HL-60 (cell line): ENCODE data around the gene MPZ.

Experiments
- DNase-seq, 2 experiments: peaks; one replicate each; pipeline ENCODE4 v3.0.0-alpha.2; 2010 to 2020; ENCODE audit warnings: low read depth in 1 of 2, low spot score in 1 of 2
- H3K27ac ChIP-seq: fragments of 250-450 bp; sonication (Bioruptor Pico); replicated peaks from 2 replicates; pipeline ENCODE4 v1.5.1; 2020; ENCODE audit warnings: mild to moderate bottlenecking, moderate library complexity
- H3K27me3 ChIP-seq: fragments of 250-450 bp; sonication (Bioruptor Pico); 2 replicates; pipeline ENCODE4 v1.5.1; 2021; ENCODE audit warnings: mild to moderate bottlenecking, moderate library complexity; ENCODE audit not compliant: insufficient read depth, poor library complexity, severe bottlenecking
- H3K4me3 ChIP-seq: replicated peaks from 2 replicates; pipeline ENCODE4 v1.5.1; 2011; ENCODE audit warnings: mild to moderate bottlenecking, control low read depth, low read length; ENCODE audit not compliant: insufficient read depth
- GABPA ChIP-seq: IDR thresholded peaks from 2 replicates; pipeline ENCODE4 v1.6.1; 2012; ENCODE audit warnings: low read depth
- POLR2AphosphoS5 ChIP-seq: IDR thresholded peaks from 2 replicates; pipeline ENCODE4 v1.6.1; 2012; ENCODE audit warnings: low read depth
- SPI1 ChIP-seq: IDR thresholded peaks from 2 replicates; pipeline ENCODE4 v1.6.1; 2012; ENCODE audit warnings: low read depth, mild to moderate bottlenecking, borderline replicate concordance
- TF ChIP-seq, protein P1 (sequence below): IDR thresholded peaks from one replicate; pipeline ENCODE4 v1.5.1; 2011; ENCODE audit warnings: low read length, control low read depth, inconsistent platforms; ENCODE audit not compliant: insufficient read depth
- TF ChIP-seq, protein P2 (sequence below): IDR thresholded peaks from 2 replicates; pipeline ENCODE4 v1.6.1; 2012; ENCODE audit warnings: low read depth; ENCODE audit not compliant: insufficient replicate concordance

MPZ gene

DNA sequence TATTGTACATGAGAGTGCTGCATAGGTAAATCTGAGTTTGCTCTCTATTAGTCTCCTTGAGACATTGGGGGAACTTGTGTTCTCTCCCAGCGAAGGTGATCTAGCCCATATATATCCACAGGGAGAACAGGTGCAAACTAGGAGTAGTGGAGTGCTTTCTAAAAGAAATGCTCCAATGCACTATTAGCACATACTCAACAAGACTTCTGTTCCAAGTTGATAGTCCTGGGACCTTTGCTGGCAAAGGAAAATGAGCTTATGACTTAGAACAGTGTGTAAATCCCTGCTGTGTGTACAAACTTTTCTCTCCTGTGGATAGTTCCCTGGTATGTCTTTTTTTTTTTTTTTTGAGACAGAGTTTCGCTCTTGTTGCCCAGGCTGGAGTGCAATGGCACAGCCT is 32.4 kb upstream of the MPZ start:
- TF ChIP-seq, protein P1, sequence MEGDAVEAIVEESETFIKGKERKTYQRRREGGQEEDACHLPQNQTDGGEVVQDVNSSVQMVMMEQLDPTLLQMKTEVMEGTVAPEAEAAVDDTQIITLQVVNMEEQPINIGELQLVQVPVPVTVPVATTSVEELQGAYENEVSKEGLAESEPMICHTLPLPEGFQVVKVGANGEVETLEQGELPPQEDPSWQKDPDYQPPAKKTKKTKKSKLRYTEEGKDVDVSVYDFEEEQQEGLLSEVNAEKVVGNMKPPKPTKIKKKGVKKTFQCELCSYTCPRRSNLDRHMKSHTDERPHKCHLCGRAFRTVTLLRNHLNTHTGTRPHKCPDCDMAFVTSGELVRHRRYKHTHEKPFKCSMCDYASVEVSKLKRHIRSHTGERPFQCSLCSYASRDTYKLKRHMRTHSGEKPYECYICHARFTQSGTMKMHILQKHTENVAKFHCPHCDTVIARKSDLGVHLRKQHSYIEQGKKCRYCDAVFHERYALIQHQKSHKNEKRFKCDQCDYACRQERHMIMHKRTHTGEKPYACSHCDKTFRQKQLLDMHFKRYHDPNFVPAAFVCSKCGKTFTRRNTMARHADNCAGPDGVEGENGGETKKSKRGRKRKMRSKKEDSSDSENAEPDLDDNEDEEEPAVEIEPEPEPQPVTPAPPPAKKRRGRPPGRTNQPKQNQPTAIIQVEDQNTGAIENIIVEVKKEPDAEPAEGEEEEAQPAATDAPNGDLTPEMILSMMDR = no peak
- TF ChIP-seq POLR2AphosphoS5 = no peak
- TF ChIP-seq GABPA = no peak
- TF ChIP-seq, protein P2, sequence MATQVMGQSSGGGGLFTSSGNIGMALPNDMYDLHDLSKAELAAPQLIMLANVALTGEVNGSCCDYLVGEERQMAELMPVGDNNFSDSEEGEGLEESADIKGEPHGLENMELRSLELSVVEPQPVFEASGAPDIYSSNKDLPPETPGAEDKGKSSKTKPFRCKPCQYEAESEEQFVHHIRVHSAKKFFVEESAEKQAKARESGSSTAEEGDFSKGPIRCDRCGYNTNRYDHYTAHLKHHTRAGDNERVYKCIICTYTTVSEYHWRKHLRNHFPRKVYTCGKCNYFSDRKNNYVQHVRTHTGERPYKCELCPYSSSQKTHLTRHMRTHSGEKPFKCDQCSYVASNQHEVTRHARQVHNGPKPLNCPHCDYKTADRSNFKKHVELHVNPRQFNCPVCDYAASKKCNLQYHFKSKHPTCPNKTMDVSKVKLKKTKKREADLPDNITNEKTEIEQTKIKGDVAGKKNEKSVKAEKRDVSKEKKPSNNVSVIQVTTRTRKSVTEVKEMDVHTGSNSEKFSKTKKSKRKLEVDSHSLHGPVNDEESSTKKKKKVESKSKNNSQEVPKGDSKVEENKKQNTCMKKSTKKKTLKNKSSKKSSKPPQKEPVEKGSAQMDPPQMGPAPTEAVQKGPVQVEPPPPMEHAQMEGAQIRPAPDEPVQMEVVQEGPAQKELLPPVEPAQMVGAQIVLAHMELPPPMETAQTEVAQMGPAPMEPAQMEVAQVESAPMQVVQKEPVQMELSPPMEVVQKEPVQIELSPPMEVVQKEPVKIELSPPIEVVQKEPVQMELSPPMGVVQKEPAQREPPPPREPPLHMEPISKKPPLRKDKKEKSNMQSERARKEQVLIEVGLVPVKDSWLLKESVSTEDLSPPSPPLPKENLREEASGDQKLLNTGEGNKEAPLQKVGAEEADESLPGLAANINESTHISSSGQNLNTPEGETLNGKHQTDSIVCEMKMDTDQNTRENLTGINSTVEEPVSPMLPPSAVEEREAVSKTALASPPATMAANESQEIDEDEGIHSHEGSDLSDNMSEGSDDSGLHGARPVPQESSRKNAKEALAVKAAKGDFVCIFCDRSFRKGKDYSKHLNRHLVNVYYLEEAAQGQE = no peak
- no peak for TF ChIP-seq SPI1
- Histone ChIP-seq H3K27me3 (no peaks in the 10 kb centered on the region), H3K4me3 (no peak overlapping the region), H3K27ac (no peak overlapping the region)
- no peak for DNase-seq

DNA sequence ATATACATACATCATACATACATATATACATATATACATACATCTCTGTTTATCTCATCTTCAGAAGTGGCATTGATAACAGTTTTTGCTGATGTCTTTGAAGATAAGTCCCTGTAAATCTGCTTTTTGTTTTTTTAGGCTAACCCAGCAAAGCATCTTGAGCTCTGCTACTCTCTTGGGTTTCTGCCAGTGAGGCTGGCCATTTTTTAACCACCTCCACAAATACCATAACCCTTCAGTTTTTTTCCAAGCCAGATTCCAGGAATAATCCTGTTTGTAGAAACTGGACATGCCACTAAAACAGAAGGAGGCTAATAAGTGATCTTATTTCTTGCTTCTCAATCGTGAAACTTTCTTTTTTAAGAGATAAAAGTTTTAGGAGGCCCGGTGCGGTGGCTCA is 26.0 kb upstream of the MPZ start:
- no peak for DNase-seq
- no peak overlapping the region for H3K4me3 ChIP-seq
- H3K27me3 ChIP-seq = no peaks in the 10 kb centered on the region
- H3K27ac ChIP-seq = no peak overlapping the region
- TF ChIP-seq POLR2AphosphoS5 = no peak
- TF ChIP-seq, protein P2 = no peak
- no peak for TF ChIP-seq GABPA

DNA sequence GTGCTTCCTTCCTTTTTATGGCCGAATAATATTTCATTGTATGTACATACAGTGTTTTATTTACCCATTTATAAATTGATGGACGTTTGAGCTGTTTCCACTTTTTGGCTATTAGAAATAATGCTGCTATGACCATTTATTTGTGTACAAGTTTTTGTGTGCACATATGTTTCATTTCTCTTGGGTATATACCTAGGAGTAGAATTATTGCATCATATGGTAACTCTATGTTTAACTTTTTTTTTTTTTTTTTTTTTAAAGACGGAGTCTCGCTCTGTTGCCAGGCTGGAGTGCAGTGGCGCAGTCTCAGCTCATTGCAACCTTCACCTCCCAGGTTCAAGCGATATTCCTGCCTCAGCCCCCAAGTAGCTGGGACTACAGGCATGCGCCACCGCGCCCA is 23.4 kb upstream of the MPZ start:
- H3K4me3 ChIP-seq = no peak overlapping the region
- TF ChIP-seq, protein P1 = no peak
- TF ChIP-seq, protein P2 = no peak
- TF ChIP-seq GABPA = no peak
- TF ChIP-seq POLR2AphosphoS5 = no peak
- TF ChIP-seq SPI1 = no peak
- no peak overlapping the region for H3K27ac ChIP-seq
- H3K27me3 ChIP-seq = no peaks in the 10 kb centered on the region
- DNase-seq = no peak

DNA sequence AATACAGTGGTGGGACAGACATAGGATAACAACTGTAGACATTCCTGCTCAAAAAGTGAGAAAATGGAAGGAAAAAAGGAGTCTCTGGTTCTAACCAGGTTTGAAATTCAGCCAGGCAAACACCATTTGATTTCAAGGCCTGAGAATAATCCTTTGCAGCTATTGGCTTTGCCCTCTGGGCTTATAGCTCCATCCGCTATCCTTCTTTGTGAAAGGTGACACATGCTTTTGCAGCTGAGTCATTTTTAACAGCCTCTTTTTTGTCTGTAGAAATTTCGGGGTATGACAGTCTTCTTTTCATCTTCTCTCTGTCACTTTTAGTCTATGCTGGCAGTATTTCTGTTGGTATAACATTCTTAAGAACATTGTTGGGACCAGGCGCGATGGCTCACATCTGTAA is 20.6 kb upstream of the MPZ start:
- DNase-seq = no peak
- H3K4me3 ChIP-seq = no peak overlapping the region
- no peak overlapping the region for H3K27ac ChIP-seq
- no peaks in the 10 kb centered on the region for H3K27me3 ChIP-seq
- TF ChIP-seq, protein P1 = no peak
- TF ChIP-seq GABPA (no peak), POLR2AphosphoS5 (no peak), SPI1 (no peak)
- TF ChIP-seq, protein P2 = no peak
